K562 (cell line): ENCODE measurements around the gene PBX2. TPM values are rescaled to one million over a fixed set of nuclear protein-coding genes. Genes with fewer than 3 reads are reported as not detected.

Source experiments
- BRF2 ChIP-seq: IDR thresholded peaks from 3 replicates; pipeline ENCODE4 v1.6.1; 2011; ENCODE audit warnings: borderline replicate concordance, mild to moderate bottlenecking; ENCODE audit not compliant: insufficient read length, insufficient read depth
- CREB5 ChIP-seq: fragments of 250-450 bp; sonication (Bioruptor Pico); IDR thresholded peaks from 2 replicates; pipeline ENCODE4 v1.5.0; 2020; ENCODE audit warnings: mild to moderate bottlenecking
- GABPB1 ChIP-seq: sonication (generic); formaldehyde crosslinking; IDR thresholded peaks from 2 replicates; pipeline ENCODE4 v1.8.0; 2022; ENCODE audit warnings: mild to moderate bottlenecking, missing genetic modification reagents
- ILF3 ChIP-seq: fragments of 450-650 bp; IDR thresholded peaks from 2 replicates; pipeline ENCODE4 v1.6.1; 2018; ENCODE audit warnings: antibody characterized with exemption, mild to moderate bottlenecking, moderate library complexity, borderline replicate concordance
- ILK ChIP-seq: fragments of 450-650 bp; IDR thresholded peaks from 2 replicates; pipeline ENCODE4 v1.6.1; 2016; ENCODE audit warnings: missing genetic modification characterization, low read depth, mild to moderate bottlenecking, missing compliant biosample characterization, moderate library complexity, borderline replicate concordance
- LARP7 ChIP-seq: fragments of 450-650 bp; IDR thresholded peaks from 2 replicates; pipeline ENCODE4 v1.6.1; 2016
- NR3C1 ChIP-seq: sonication (generic); formaldehyde crosslinking; IDR thresholded peaks from 2 replicates; pipeline ENCODE4 v1.8.1; 2022; ENCODE audit warnings: missing genetic modification reagents
- UBTF ChIP-seq, 2 experiments: IDR thresholded peaks; 2 replicates each; pipeline ENCODE4 v1.6.1; 2012; ENCODE audit warnings: improper control_type of control experiment in 2 of 2, low read depth in 2 of 2, low read length in 2 of 2, borderline replicate concordance in 1 of 2
- ZFPM2 ChIP-seq: fragments of 250-450 bp; sonication (Bioruptor Pico); IDR thresholded peaks from 2 replicates; pipeline ENCODE4 v1.5.1; 2022; ENCODE audit warnings: mild to moderate bottlenecking
- ZNF217 ChIP-seq: sonication (generic); formaldehyde crosslinking; IDR thresholded peaks from 2 replicates; pipeline ENCODE4 v1.8.0; 2022; ENCODE audit warnings: mild to moderate bottlenecking, missing genetic modification reagents
- ZNF444 ChIP-seq: fragments of 250-450 bp; sonication (Bioruptor Pico); IDR thresholded peaks from 2 replicates; pipeline ENCODE4 v1.4.0; 2020; ENCODE audit warnings: mild to moderate bottlenecking, moderate library complexity
- ZNF449 ChIP-seq: fragments of 250-450 bp; sonication (Bioruptor Pico); IDR thresholded peaks from 2 replicates; pipeline ENCODE4 v1.8.0; 2022; ENCODE audit warnings: moderate library complexity, mild to moderate bottlenecking, inconsistent platforms
- ZNF75A ChIP-seq: fragments of 450-650 bp; formaldehyde crosslinking; IDR thresholded peaks from 2 replicates; pipeline ENCODE4 v1.4.0; 2020; ENCODE audit warnings: mild to moderate bottlenecking
- polyA plus RNA-seq, 8 experiments: library from polyadenylated mRNA; depleted of rRNA in 4 of 8; stranded (reverse) in 5 of 8; unstranded in 3 of 8; fragments of >200 nt; fragmentation: Nextera tagmentation in 2 of 8; fragmentation: Illumina TruSeq in 1 of 8; extraction: Ambion mirVana in 2 of 8; extraction: Trizol in 1 of 8; gene quantifications; 2 replicates each; pipeline versions ENCODE4 v1.2.1 to v1.2.3, GENCODE V29; 2011 to 2014; ENCODE audit warnings: inconsistent platforms in 1 of 8, missing spikeins in 1 of 8
- total RNA-seq, 7 experiments: library from RNA; depleted of rRNA in 6 of 7; stranded (reverse); fragments of >200 nt in 6 of 7; fragmentation: Illumina TruSeq in 2 of 7; extraction: Trizol in 2 of 7; gene quantifications; 2 replicates each; pipeline versions ENCODE4 v1.2.1 to v1.2.3, GENCODE V29; 2011 to 2021; ENCODE audit warnings: low replicate concordance in 1 of 7
- TF ChIP-seq, protein P1 (sequence below): fragments of 450-650 bp; formaldehyde crosslinking; IDR thresholded peaks from 2 replicates; pipeline ENCODE4 v1.4.0; 2020; ENCODE audit warnings: mild to moderate bottlenecking, moderate library complexity
- TF ChIP-seq, protein P2 (sequence below): fragments of 250-450 bp; sonication (Bioruptor Pico); IDR thresholded peaks from 2 replicates; pipeline ENCODE4 v1.4.0; 2020; ENCODE audit warnings: mild to moderate bottlenecking, moderate library complexity

The PBX2 gene
- total and polyA plus RNA-seq, 9 of the 15 experiments (the other 6 are each of a cell fraction or from before 2014, with no cell fraction given) = 1.9 to 134 (median 62.5) TPM

DNA sequence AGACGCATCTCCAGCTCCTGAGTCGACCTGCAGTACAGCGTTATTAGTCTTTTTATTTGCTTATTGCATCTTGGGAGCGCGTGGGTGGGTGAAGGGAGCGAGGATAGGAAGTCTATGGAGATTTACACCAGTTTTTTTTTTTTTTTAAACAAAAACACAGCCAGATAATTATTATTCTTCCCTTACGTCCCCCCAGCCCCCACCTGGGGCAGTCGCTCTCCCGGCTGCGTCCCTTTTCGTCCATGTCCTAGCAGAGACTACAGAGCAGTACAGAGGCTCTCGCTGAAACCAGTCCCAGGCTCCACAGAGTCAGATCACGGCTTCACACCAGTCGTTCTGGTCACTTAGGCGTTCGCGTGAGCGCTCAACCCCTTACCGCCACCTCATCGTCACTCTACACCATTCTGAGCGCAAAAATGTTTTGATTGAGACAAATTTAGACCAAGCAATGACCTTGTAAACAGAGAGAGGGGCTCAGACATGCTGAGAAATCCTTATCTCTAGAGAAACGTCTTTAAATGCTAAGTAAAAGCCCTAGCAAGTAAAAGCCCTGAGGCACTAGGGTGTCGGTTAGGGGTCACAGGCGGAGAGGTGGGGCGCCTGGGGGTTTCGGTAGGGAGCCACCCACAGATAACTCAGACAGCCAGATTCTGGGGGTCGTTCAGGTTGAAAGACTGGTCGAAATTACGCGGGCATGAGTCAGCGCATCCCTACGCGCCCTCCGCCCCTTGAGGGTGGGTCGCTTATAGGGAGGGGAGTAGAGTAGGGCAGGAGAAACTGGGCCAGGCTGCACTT lies 37.0 kb downstream of the PBX2 start (continued):
- TF ChIP-seq ZNF217 (CRISPR knock-in tag) = no peak
- TF ChIP-seq BRF2 = no peak
- peak; percentile 73 to 79; a peak in 2 of 4 replicates for TF ChIP-seq UBTF (IDR thresholded peaks at IDR 0.05; ENCODE audit: borderline replicate concordance in 1 of 2, low read depth in 2 of 2, low read length in 2 of 2)
- TF ChIP-seq ILK (tag) = no peak
- no peak for TF ChIP-seq ILF3
- no peak for TF ChIP-seq NR3C1 (CRISPR knock-in tag)
- no peak for TF ChIP-seq ZNF75A (CRISPR knock-in tag)
- no peak for TF ChIP-seq GABPB1 (CRISPR knock-in tag)
- TF ChIP-seq CREB5 = no peak
- no peak for TF ChIP-seq ZNF444 (CRISPR knock-in tag)
- TF ChIP-seq ZFPM2 (CRISPR knock-in tag) = no peak
- TF ChIP-seq, protein P1, sequence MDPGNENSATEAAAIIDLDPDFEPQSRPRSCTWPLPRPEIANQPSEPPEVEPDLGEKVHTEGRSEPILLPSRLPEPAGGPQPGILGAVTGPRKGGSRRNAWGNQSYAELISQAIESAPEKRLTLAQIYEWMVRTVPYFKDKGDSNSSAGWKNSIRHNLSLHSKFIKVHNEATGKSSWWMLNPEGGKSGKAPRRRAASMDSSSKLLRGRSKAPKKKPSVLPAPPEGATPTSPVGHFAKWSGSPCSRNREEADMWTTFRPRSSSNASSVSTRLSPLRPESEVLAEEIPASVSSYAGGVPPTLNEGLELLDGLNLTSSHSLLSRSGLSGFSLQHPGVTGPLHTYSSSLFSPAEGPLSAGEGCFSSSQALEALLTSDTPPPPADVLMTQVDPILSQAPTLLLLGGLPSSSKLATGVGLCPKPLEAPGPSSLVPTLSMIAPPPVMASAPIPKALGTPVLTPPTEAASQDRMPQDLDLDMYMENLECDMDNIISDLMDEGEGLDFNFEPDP (CRISPR knock-in tag) = no peak
- no peak for TF ChIP-seq LARP7
- TF ChIP-seq, protein P2, sequence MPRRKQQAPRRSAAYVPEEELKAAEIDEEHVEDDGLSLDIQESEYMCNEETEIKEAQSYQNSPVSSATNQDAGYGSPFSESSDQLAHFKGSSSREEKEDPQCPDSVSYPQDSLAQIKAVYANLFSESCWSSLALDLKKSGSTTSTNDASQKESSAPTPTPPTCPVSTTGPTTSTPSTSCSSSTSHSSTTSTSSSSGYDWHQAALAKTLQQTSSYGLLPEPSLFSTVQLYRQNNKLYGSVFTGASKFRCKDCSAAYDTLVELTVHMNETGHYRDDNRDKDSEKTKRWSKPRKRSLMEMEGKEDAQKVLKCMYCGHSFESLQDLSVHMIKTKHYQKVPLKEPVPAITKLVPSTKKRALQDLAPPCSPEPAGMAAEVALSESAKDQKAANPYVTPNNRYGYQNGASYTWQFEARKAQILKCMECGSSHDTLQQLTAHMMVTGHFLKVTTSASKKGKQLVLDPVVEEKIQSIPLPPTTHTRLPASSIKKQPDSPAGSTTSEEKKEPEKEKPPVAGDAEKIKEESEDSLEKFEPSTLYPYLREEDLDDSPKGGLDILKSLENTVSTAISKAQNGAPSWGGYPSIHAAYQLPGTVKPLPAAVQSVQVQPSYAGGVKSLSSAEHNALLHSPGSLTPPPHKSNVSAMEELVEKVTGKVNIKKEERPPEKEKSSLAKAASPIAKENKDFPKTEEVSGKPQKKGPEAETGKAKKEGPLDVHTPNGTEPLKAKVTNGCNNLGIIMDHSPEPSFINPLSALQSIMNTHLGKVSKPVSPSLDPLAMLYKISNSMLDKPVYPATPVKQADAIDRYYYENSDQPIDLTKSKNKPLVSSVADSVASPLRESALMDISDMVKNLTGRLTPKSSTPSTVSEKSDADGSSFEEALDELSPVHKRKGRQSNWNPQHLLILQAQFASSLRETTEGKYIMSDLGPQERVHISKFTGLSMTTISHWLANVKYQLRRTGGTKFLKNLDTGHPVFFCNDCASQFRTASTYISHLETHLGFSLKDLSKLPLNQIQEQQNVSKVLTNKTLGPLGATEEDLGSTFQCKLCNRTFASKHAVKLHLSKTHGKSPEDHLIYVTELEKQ = no peak
- no peak for TF ChIP-seq ZNF449 (CRISPR knock-in tag)
